Left lung (tissue), 10 donors: ENCODE measurements around the gene IL18BP. TPM values are rescaled to one million over a fixed set of nuclear protein-coding genes. Genes with fewer than 3 reads are reported as not detected.

Experiments
- ATAC-seq: fragments of 200-7000 bp; cut with Tn5 transposase; one replicate; pipeline ENCODE4 v1.9.1; 2020; ENCODE audit warnings: moderate library complexity
- DNase-seq, 4 donors: peaks; one replicate each; pipeline ENCODE4 v3.0.0-alpha.2; 2013 to 2020
- H3K27ac ChIP-seq, 2 donors: fragments of 200-600 bp; sonication (generic) in 1 of 2; one replicate each; pipeline versions ENCODE4 v1.5.0 to v1.8.0; 2020 to 2021
- H3K27me3 ChIP-seq, 2 donors: fragments of 200-600 bp; sonication (generic) in 1 of 2; one replicate each; pipeline versions ENCODE4 v1.5.0 to v1.8.0; 2020 to 2021
- H3K36me3 ChIP-seq, 2 donors: fragments of 200-600 bp; sonication (generic) in 1 of 2; one replicate each; pipeline versions ENCODE4 v1.5.0 to v1.8.0; 2020 to 2021
- H3K4me1 ChIP-seq, 2 donors: fragments of 200-600 bp; one replicate each; pipeline ENCODE4 v1.8.0; 2021
- H3K4me3 ChIP-seq, 2 donors: fragments of 200-600 bp; sonication (generic) in 1 of 2; one replicate each; pipeline versions ENCODE4 v1.5.0 to v1.8.0; 2020 to 2021; ENCODE audit warnings: mild to moderate bottlenecking in 1 of 2
- H3K9me3 ChIP-seq, 2 donors: fragments of 200-600 bp; sonication (generic) in 1 of 2; one replicate each; pipeline versions ENCODE4 v1.5.0 to v1.8.0; 2020 to 2021
- intact Hi-C, 2 donors: fragments of 100-400 bp; cut with DNase I; formaldehyde crosslinking; loops; one replicate each; pipeline versions ENCODE4 v1.11.2 to v1.14.2; 2022
- polyA plus RNA-seq, 6 donors: library from polyadenylated mRNA; unstranded; fragments of 120-200 nt; gene quantifications; one replicate each; pipeline ENCODE4 v1.2.1, GENCODE V29; 2013; ENCODE audit not compliant: insufficient read length in 6 of 6
- total RNA-seq, 2 donors: library from RNA; stranded (reverse); fragmentation: NEBNext Ultra II Directional; extraction: Animal tissue kit (Norgen Biotek cat#: 25700); gene quantifications; one replicate each; pipeline ENCODE4 v1.2.1, GENCODE V29; 2021
- TF ChIP-seq, protein P1 (sequence below), 2 donors: fragments of 200-600 bp; sonication (generic) in 1 of 2; IDR thresholded peaks; one replicate each; pipeline versions ENCODE4 v1.5.0 to v1.8.0; 2021; ENCODE audit warnings: antibody characterized with exemption in 2 of 2
- donor health status: DM: no; HTN: yes; CAD: no.
- donor health status: DM: no; HTN: no; CAD: no.

IL18BP gene
- total and polyA plus RNA-seq, 8 donors: 8.9 to 20.1 (median 11.6) TPM

DNA sequence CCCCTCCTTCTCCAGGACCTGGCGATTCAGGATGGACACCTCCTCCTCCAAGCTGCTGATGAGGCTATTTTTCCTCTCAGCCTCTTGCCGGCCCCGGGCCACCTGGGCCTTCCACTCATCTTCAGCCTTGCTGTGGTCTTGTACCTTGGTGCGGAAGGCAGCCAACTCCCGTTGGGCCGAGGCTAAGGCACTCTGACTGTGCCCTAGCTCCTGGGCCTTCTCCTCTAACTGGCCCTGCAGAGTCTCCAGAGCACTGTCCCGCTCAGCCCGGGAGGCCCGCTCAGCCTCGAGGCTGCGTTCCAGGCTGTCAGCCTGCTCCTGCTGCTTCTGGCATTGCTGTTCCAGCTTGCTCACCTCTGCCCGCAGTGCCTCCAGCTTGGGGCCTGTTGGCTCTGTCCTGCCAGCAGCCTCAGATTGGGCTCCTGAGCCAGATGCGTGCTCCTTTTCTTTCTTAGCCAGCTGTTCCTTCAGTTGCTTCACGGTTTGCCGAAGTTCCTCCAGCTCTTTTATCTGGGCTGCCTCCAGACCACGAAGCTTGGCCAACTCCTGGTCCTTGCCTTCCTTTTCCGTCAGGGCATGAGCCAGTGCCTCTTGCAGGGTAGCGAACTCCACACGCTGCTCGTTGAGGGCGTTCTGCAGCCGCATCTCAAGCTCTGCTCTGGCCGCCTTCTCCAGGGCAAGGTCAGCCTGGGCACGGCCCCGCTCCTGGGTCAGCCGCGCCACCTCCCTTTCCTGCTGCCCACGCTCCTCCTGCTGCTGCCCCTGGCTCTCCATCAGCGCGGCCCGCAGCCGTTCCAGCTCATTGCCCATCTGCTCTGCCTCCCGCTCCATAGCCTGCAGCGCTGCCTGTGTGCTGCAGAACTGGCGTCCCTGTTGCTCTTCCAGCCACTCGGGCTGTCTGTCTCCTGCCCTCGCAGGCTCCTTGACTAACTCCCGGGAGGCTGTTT is 15.3 kb downstream of the IL18BP start:
- peak in 1 of 4 donors; percentile 65 for DNase-seq
- Histone ChIP-seq H3K27ac (peak overlapping the region; percentile 13 to 53), H3K4me1 (peaks cover 7 to 17% of the 10 kb centered on the region in 2 donors), H3K27me3 (no peaks in the 10 kb centered on the region), H3K9me3 (no peaks in the 10 kb centered on the region), H3K4me3 (no peak overlapping the region), H3K36me3 (peaks cover 9 to 100% of the 10 kb centered on the region in 2 donors)
- ATAC-seq: peak; percentile 6
- TF ChIP-seq, protein P1, sequence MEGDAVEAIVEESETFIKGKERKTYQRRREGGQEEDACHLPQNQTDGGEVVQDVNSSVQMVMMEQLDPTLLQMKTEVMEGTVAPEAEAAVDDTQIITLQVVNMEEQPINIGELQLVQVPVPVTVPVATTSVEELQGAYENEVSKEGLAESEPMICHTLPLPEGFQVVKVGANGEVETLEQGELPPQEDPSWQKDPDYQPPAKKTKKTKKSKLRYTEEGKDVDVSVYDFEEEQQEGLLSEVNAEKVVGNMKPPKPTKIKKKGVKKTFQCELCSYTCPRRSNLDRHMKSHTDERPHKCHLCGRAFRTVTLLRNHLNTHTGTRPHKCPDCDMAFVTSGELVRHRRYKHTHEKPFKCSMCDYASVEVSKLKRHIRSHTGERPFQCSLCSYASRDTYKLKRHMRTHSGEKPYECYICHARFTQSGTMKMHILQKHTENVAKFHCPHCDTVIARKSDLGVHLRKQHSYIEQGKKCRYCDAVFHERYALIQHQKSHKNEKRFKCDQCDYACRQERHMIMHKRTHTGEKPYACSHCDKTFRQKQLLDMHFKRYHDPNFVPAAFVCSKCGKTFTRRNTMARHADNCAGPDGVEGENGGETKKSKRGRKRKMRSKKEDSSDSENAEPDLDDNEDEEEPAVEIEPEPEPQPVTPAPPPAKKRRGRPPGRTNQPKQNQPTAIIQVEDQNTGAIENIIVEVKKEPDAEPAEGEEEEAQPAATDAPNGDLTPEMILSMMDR (IDR thresholded peaks at IDR 0.05): no peak
- intact Hi-C loops: no loop called here

DNA sequence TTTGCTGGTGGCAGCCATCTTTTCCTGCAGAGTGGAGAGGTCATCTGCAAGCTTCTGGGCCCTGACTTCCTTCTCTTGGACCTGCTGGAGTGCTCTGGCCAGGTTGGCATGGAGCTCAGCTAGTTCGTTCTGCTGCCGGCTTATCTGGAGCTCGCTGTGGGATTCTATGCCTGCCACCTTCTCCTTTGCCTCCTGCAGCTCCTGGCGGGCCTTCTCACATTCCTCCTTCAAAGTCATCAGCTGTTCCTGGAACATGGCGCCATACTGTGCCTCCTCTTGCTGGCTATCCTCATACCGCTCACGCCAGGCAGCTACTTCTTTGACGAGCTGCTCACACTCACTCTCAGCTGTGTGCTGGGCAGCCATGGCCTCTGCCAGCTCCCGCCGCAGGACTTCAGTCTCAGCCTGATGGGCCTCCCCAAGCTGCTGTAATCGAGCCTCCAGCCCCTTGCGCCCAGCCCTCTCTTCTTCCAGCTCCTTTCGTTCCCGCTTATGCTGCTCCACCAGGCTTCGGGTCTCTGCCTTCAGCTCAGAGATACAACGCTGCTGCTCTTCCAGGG is 16.1 kb downstream of the IL18BP start:
- peaks cover 9 to 100% of the 10 kb centered on the region in 2 donors for H3K36me3 ChIP-seq
- intact Hi-C loops: no loop called here
- DNase-seq: no peak
- H3K4me3 ChIP-seq: no peak overlapping the region
- ATAC-seq: no peak
- TF ChIP-seq, protein P1 (IDR thresholded peaks at IDR 0.05): no peak
- no peaks in the 10 kb centered on the region for H3K9me3 ChIP-seq
- H3K4me1 ChIP-seq: peaks cover 7 to 17% of the 10 kb centered on the region in 2 donors
- H3K27me3 ChIP-seq: no peaks in the 10 kb centered on the region
- H3K27ac ChIP-seq: no peak overlapping the region

DNA sequence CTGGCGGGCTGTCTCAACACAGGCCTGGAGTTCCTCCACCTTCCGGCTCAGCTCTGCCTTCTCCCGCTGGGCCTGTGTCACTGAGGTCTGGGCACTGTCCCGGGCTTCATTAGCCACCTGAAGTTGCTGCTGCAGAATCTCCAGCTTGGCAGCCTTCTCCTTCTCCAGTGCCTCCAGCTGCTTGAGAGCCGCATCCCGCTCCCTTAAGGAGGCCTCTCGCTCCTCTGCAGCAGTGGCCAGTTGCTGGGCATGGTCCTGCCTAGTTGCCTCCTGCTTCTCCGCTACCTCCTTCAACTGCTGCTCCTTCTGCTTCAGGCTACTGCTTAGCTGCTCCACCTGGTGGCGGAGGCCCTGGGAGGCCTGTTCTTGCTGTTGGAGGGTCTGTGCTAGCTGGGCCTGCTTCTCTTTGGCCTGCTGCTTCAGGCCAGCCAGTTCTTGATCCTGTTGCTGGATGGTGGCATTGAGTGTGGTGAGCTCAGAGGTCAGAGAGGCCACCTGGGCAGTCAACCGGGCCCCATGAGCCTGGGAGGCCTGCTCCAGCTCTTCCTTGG is 16.9 kb downstream of the IL18BP start:
- no peaks in the 10 kb centered on the region for H3K27me3 ChIP-seq
- intact Hi-C loops: no loop called here
- peaks cover 9 to 100% of the 10 kb centered on the region in 2 donors for H3K36me3 ChIP-seq
- DNase-seq (no peak), ATAC-seq (no peak)
- H3K4me3 ChIP-seq: no peak overlapping the region
- peaks cover 7 to 17% of the 10 kb centered on the region in 2 donors for H3K4me1 ChIP-seq
- H3K27ac ChIP-seq: no peak overlapping the region
- TF ChIP-seq, protein P1 (IDR thresholded peaks at IDR 0.05): no peak
- H3K9me3 ChIP-seq: no peaks in the 10 kb centered on the region

DNA sequence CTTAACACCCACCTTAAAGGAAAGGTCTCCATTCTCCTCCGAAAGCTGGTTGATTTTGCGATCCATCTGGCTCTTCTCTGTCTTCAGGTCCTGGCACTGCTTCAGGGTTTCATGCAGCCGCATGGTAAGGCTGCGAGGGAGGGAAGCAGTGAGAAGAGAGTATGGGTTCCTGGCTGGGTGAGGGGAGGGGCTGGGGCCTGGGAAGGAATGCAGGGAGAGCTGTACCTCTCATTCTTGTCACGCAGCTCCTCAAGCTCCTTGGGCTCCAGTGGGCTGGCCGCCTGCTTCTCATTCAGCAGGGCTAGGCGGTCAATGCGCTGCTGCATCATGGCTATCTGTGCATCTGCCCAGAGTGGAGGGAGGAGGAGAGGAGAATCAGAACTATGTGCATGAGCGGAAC is 19.5 kb downstream of the IL18BP start:
- no peak for ATAC-seq
- peaks cover 0 to 14% of the 10 kb centered on the region in 2 donors for H3K4me1 ChIP-seq
- no peak overlapping the region for H3K27ac ChIP-seq
- H3K27me3 ChIP-seq: no peaks in the 10 kb centered on the region
- no peak overlapping the region for H3K4me3 ChIP-seq
- H3K9me3 ChIP-seq: no peaks in the 10 kb centered on the region
- H3K36me3 ChIP-seq: peaks cover 9 to 100% of the 10 kb centered on the region in 2 donors
- TF ChIP-seq, protein P1 (IDR thresholded peaks at IDR 0.05): no peak
- intact Hi-C loops: no loop called here
- no peak for DNase-seq

DNA sequence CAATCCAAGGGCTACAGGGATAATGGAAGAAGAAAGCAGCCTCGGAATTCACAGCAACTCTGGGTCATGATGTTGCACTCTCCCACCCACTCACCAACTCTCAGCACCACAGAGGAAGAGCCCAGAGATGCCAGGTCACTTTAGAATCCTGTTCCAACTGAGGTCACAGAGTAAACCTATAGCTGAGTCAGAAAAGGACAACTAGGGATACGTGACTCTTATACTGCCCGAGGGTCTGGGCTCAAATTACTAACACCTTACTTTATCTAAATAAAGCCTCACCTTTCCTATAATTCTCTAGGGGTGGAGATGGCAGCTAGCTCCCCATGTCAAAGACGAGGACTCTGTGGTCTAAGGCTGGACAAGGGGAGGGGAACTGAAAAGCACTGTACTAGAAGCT is 24.6 kb downstream of the IL18BP start:
- H3K27me3 ChIP-seq: no peaks in the 10 kb centered on the region
- intact Hi-C loops: no loop called here
- TF ChIP-seq, protein P1 (IDR thresholded peaks at IDR 0.05): no peak

More for the DNA sequence above, 24.6 kb downstream of the IL18BP start:
- H3K27ac ChIP-seq: no peak overlapping the region
- H3K4me3 ChIP-seq: no peak overlapping the region
- no peaks in the 10 kb centered on the region for H3K9me3 ChIP-seq
- peaks cover 2 to 88% of the 10 kb centered on the region in 2 donors for H3K36me3 ChIP-seq
- ATAC-seq: no peak
- DNase-seq: no peak
- H3K4me1 ChIP-seq: peaks cover 4 to 41% of the 10 kb centered on the region in 2 donors
